GM23248 (cell line): ENCODE measurements around the gene AKAP13. TPM values are rescaled to one million over a fixed set of nuclear protein-coding genes. Genes with fewer than 3 reads are reported as not detected.
A peak's percentile ranks its signal among the peaks of the same experiment; 100 is the strongest.

Experiments
- DNase-seq: peaks from one replicate; pipeline ENCODE4 v3.0.0-alpha.2; 2015
- H2AFZ ChIP-seq: fragments of 200-600 bp; sonication (generic); 2 replicates; pipeline ENCODE4 v1.6.1; 2016; ENCODE audit warnings: antibody characterized with exemption
- H3F3A ChIP-seq: fragments of 200-600 bp; sonication (generic); 2 replicates; pipeline ENCODE4 v1.6.1; 2016; ENCODE audit warnings: mild to moderate bottlenecking, antibody characterized with exemption, mixed run types; ENCODE audit not compliant: insufficient read depth
- H3K27ac ChIP-seq: fragments of 200-600 bp; sonication (generic); 2 replicates; pipeline ENCODE4 v1.5.1; 2016; ENCODE audit warnings: mild to moderate bottlenecking
- H3K27me3 ChIP-seq: fragments of 200-600 bp; sonication (generic); replicated peaks from 2 replicates; pipeline ENCODE4 v1.6.1; 2016; ENCODE audit warnings: mild to moderate bottlenecking; ENCODE audit not compliant: insufficient read depth
- H3K36me3 ChIP-seq: fragments of 200-600 bp; sonication (generic); 2 replicates; pipeline ENCODE4 v1.6.1; 2016; ENCODE audit warnings: low read depth, mild to moderate bottlenecking
- H3K4me1 ChIP-seq: fragments of 200-600 bp; sonication (generic); 2 replicates; pipeline ENCODE4 v1.6.1; 2016; ENCODE audit warnings: mild to moderate bottlenecking; ENCODE audit not compliant: insufficient read depth
- H3K4me2 ChIP-seq: fragments of 200-600 bp; sonication (generic); one replicate; pipeline ENCODE4 v1.6.1; 2016; ENCODE audit warnings: mild to moderate bottlenecking; ENCODE audit not compliant: unreplicated experiment
- H3K4me3 ChIP-seq: fragments of 200-600 bp; sonication (generic); 2 replicates; pipeline ENCODE4 v1.5.1; 2016; ENCODE audit warnings: mild to moderate bottlenecking
- H3K79me2 ChIP-seq: fragments of 200-600 bp; sonication (generic); 2 replicates; pipeline ENCODE4 v1.6.1; 2016; ENCODE audit warnings: mild to moderate bottlenecking; ENCODE audit not compliant: insufficient read depth
- H3K9ac ChIP-seq: fragments of 200-600 bp; sonication (generic); 2 replicates; pipeline ENCODE4 v1.6.1; 2016; ENCODE audit warnings: mild to moderate bottlenecking
- H3K9me2 ChIP-seq: fragments of 200-600 bp; sonication (generic); 2 replicates; pipeline ENCODE4 v1.6.1; 2016; ENCODE audit warnings: mixed run types, mild to moderate bottlenecking, moderate library complexity; ENCODE audit not compliant: insufficient read depth
- H3K9me3 ChIP-seq: fragments of 200-600 bp; sonication (generic); one replicate; pipeline ENCODE4 v1.6.1; 2017; ENCODE audit warnings: low read depth
- H4K20me1 ChIP-seq: fragments of 200-600 bp; sonication (generic); 2 replicates; pipeline ENCODE4 v1.6.0; 2016; ENCODE audit not compliant: insufficient read depth
- EZH2 ChIP-seq: fragments of 200-600 bp; sonication (generic); IDR thresholded peaks from 2 replicates; pipeline ENCODE4 v1.6.1; 2018; ENCODE audit warnings: antibody characterized with exemption, mild to moderate bottlenecking; ENCODE audit not compliant: insufficient read depth, poor library complexity, severe bottlenecking
- EZH2phosphoT487 ChIP-seq: fragments of 200-600 bp; sonication (generic); IDR thresholded peaks from 2 replicates; pipeline ENCODE4 v1.6.1; 2018; ENCODE audit warnings: antibody characterized with exemption, moderate library complexity, mild to moderate bottlenecking, low read depth; ENCODE audit not compliant: insufficient read depth
- WGBS, 2 experiments: methylation state at CpG; one replicate each; pipeline ENCODE4 v1.1.6; 2015 to 2017; ENCODE audit warnings: low lambda C conversion rate in 2 of 2, low coverage in 1 of 2; ENCODE audit errors: missing lambda C conversion rate in 2 of 2; 5-methylcytosine and 5-hydroxymethylcytosine counted together
- in situ Hi-C: fragments of 300-500 bp; cut with MboI; formaldehyde crosslinking; loops from 2 replicates; pipeline ENCODE4 v1.15.0; 2020
- polyA plus RNA-seq: library from polyadenylated mRNA; unstranded; fragments of >200 nt; fragmentation: Nextera tagmentation; extraction: Ambion mirVana; gene quantifications from 2 replicates; pipeline ENCODE4 v1.2.1, GENCODE V29; 2016
- total RNA-seq: library from RNA; depleted of rRNA; stranded (reverse); fragments of >200 nt; shearing (Covaris generic); gene quantifications from 2 replicates; pipeline ENCODE4 v1.2.3, GENCODE V29; 2014

Gene AKAP13
- total and polyA plus RNA-seq, 2 experiments from 2014 or later, result 26.5 to 27.7 TPM

DNA sequence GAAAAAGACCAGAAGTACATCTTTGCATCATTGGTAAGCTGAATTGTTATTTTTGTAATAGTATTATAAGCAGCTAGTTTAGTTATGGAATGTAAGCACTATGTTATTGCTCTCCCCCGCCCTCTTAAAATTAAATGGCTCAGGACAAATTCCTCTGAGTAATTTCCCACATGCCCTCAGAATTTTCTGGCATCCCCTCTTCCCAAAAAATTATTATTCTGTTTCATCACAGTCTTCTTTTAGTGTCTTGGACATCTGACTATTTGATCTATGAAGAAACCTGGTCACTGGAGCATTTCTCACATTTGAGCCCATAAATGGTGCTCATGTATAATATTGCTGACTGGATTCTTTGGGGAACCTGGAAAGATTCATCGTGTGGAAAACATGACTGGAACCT lies 346.1 kb downstream of the AKAP13 start:
- peak overlapping the region; percentile 76 for H3K4me2 ChIP-seq
- no peak for TF ChIP-seq EZH2
- TF ChIP-seq EZH2phosphoT487, result no peak
- in situ Hi-C loops, result no loop called here

DNA sequence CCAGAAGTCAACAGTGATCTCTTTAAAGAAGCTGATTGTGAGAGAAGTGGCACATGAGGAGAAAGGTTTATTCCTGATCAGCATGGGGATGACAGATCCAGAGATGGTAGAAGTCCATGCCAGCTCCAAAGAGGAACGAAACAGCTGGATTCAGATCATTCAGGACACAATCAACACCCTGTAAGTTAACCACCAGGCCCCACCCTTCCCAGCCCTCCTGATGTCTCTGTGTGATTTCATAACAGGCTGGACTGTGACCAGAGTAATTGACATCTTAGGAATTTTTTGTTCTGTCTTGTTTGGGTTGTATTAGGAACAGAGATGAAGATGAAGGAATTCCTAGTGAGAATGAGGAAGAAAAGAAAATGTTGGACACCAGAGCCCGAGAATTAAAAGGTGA lies 346.7 kb downstream of the AKAP13 start:
- no peaks in the 10 kb centered on the region for H3K9me2 ChIP-seq
- H3K9ac ChIP-seq, result peak overlapping the region; percentile 60
- H3K27me3 ChIP-seq, result no peaks in the 10 kb centered on the region
- DNase-seq, result peak; percentile 74
- H3K36me3 ChIP-seq, result peaks cover 27% of the 10 kb centered on the region
- H3K79me2 ChIP-seq, result no peaks in the 10 kb centered on the region
- peaks cover 55% of the 10 kb centered on the region for H3F3A ChIP-seq
- H2AFZ ChIP-seq, result no peak overlapping the region
- peaks cover 32% of the 10 kb centered on the region for H3K4me1 ChIP-seq
- H3K4me2 ChIP-seq, result peak overlapping the region; percentile 76
- in situ Hi-C loops, result no loop called here
- 12 to 25% methylated on average over 2 of the region's 2 CpGs for WGBS, 2 experiments
- H3K9me3 ChIP-seq, result no peaks in the 10 kb centered on the region
- H3K4me3 ChIP-seq, result 0 out of 2 replicates have a peak overlapping the region, but pooled peaks have one; percentile 16
- no peaks in the 10 kb centered on the region for H4K20me1 ChIP-seq
- TF ChIP-seq EZH2, result no peak
- no peak for TF ChIP-seq EZH2phosphoT487
- peak overlapping the region; percentile 83 for H3K27ac ChIP-seq

More for the DNA sequence above, 346.1 kb downstream of the AKAP13 start:
- no peaks in the 10 kb centered on the region for H3K79me2 ChIP-seq
- peaks cover 32% of the 10 kb centered on the region for H3K4me1 ChIP-seq
- peak overlapping the region; percentile 60 for H3K9ac ChIP-seq
- no peaks in the 10 kb centered on the region for H3K9me3 ChIP-seq
- no peaks in the 10 kb centered on the region for H3K9me2 ChIP-seq
- 23 to 28% methylated on average over 2 of the region's 2 CpGs for WGBS, 2 experiments
- no peak overlapping the region for H2AFZ ChIP-seq
- peaks cover 55% of the 10 kb centered on the region for H3F3A ChIP-seq
- H3K27ac ChIP-seq, result peak overlapping the region; percentile 83
- H3K4me3 ChIP-seq, result 0 out of 2 replicates have a peak overlapping the region, but pooled peaks have one; percentile 16
- H4K20me1 ChIP-seq, result no peaks in the 10 kb centered on the region
- H3K27me3 ChIP-seq, result no peaks in the 10 kb centered on the region
- DNase-seq, result peak; percentile 70
- H3K36me3 ChIP-seq, result peaks cover 24% of the 10 kb centered on the region

DNA sequence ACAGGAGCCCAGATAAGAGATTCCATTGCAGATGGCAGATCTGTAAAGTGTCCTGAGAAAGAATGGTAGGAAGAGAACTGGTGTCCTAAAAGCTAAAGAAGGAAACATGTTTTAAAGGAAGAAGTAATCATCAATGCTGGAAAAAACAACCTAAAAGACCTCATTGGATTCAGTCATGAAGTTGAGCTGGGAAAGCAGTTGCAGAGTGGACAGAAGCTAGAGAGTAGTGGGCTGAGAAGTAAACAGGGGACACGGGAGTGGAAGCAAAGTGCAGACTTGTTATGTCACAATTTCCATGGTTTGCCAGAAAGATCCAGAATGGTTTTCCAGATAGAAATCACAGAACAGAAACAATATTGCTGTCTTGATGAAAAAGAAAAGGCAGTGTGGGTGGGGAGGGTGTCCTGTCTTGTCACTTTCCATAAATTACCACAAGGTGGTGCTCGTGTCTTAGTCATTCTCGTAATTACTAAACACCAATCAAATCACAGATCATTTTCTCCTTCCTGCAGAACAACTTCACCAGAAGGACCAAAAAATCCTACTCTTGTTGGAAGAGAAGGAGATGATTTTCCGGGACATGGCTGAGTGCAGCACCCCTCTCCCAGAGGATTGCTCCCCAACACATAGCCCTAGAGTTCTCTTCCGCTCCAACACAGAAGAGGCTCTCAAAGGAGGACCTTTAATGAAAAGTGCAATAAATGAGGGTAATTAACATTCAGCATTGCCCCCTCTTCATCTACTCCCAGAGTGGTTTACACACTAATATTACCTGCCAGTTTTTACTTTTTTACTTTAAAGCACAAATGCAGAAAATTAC lies 349.8 kb downstream of the AKAP13 start:
- no peak for TF ChIP-seq EZH2
- no peak for TF ChIP-seq EZH2phosphoT487
- WGBS, 2 experiments, result 22 to 24% methylated on average over 5 of the region's 5 CpGs
- no peaks in the 10 kb centered on the region for H3K9me3 ChIP-seq
- no peak overlapping the region for H3K4me3 ChIP-seq
- H4K20me1 ChIP-seq, result no peaks in the 10 kb centered on the region
- no peaks in the 10 kb centered on the region for H3K79me2 ChIP-seq
- H3K9me2 ChIP-seq, result no peaks in the 10 kb centered on the region
- in situ Hi-C loops, result no loop called here
- no peak overlapping the region for H2AFZ ChIP-seq
- no peak overlapping the region for H3K9ac ChIP-seq
- peak; percentile 72 for DNase-seq
- peaks cover 37% of the 10 kb centered on the region for H3K36me3 ChIP-seq
- peaks cover 26% of the 10 kb centered on the region for H3K4me1 ChIP-seq
- no peak overlapping the region for H3K27ac ChIP-seq
- H3F3A ChIP-seq, result peaks cover 47% of the 10 kb centered on the region
- H3K27me3 ChIP-seq, result no peaks in the 10 kb centered on the region
- H3K4me2 ChIP-seq, result no peak overlapping the region

DNA sequence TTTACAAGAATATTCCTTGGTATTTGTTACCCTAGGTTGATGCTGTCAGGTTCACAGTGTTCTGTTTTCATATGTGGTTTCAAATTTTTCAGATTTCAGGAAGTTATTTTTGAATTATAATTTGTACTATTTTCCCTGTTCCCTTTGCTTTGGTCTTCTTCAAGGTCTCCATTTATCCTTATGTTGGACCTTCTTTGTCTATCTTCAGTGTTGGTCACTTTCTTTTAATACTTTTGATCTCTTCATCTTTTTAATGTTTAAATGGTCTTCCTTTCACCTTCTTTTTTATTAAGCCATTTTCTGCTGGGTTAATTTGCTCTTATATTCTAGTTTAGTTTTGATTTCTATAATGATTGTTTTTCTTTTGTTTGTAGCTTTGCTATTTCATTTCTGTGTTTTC lies 353.0 kb downstream of the AKAP13 start:
- no peak overlapping the region for H3K9ac ChIP-seq
- no peak overlapping the region for H2AFZ ChIP-seq
- H3K4me1 ChIP-seq, result no peaks in the 10 kb centered on the region; the same call in 1 of the 2 replicates
- H4K20me1 ChIP-seq, result no peaks in the 10 kb centered on the region
- no peaks in the 10 kb centered on the region for H3K27me3 ChIP-seq
- no peak overlapping the region for H3K4me2 ChIP-seq
- DNase-seq, result no peak
- H3K36me3 ChIP-seq, result peaks cover 46% of the 10 kb centered on the region
- TF ChIP-seq EZH2 (no peak), EZH2phosphoT487 (no peak)
- no peak overlapping the region for H3K4me3 ChIP-seq
- no peak overlapping the region for H3K27ac ChIP-seq
- no peaks in the 10 kb centered on the region for H3K9me3 ChIP-seq
- H3K9me2 ChIP-seq, result no peaks in the 10 kb centered on the region
- in situ Hi-C loops, result no loop called here
- no peaks in the 10 kb centered on the region for H3K79me2 ChIP-seq
- H3F3A ChIP-seq, result peaks cover 18% of the 10 kb centered on the region
